ENCODE results near the gene SLC29A3.

Gene SLC29A3

DNA sequence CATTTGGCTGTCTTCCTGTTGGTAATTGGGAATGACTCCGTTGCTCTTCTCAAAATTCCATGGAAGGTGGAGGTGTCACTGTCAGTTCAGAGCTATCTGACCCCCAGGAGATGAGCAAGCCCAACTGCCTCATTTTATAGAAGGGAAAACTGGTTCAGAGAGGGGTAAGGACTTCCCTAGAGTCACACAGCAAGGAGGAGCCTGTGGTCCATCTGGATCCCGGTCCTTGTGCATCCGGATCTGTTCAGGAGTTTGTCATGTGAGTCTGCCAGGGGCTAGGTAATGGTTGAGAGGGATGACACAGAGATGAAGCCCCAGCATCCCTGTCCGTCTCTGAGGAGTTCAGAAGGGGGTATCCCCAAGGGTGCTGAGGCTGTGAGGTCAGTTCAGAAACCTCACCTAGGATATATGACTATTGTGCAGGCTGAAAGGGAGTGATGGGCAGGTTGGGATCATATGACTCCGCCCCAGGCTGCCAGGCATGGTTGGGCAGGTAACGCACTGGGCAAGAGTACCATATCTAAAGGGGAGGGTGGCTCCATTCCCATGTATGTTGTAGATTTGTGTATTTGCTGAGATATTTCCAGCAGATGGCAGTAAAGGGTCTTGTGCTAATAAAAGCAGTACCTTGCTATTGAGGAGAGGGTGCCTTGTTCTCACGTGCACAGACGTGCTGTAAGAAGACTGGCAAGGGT lies 16.0 kb upstream of the SLC29A3 start:
- Histone ChIP-seq H3K4me1 (peaks cover 3% of the 10 kb centered on the region), H3K36me3 (ENCODE audit: control insufficient read depth, insufficient read depth, low read length) (no peaks in the 10 kb centered on the region), H3K27me3 (ENCODE audit: control insufficient read depth, insufficient read depth, low read length) (no peaks in the 10 kb centered on the region), H3K79me2 (no peaks in the 10 kb centered on the region), H3K9me3 (ENCODE audit: control insufficient read depth, low read length) (no peaks in the 10 kb centered on the region), H3K9ac (no peak overlapping the region), H2AFZ (no peak overlapping the region), H3K4me3 (ENCODE audit: low read depth, low read length) (no peak overlapping the region), H3K4me2 (ENCODE audit: low read length) (no peak overlapping the region), H3K27ac (no peak overlapping the region)
- peak; percentile 44 for TF ChIP-seq CTCF (IDR thresholded peaks at IDR 0.05)

GRCh38 chr10:71303569-71303907 lies 15.5 kb upstream of the SLC29A3 start:
- no peaks in the 10 kb centered on the region for H3K36me3 ChIP-seq (ENCODE audit: control insufficient read depth, insufficient read depth, low read length)
- H2AFZ ChIP-seq, result no peak overlapping the region
- no peaks in the 10 kb centered on the region for H3K79me2 ChIP-seq
- H3K27me3 ChIP-seq (ENCODE audit: control insufficient read depth, insufficient read depth, low read length), result no peaks in the 10 kb centered on the region
- no peak overlapping the region for H3K4me2 ChIP-seq (ENCODE audit: low read length)
- no peak overlapping the region for H3K9ac ChIP-seq
- H3K4me1 ChIP-seq, result peaks cover 3% of the 10 kb centered on the region
- H3K4me3 ChIP-seq (ENCODE audit: low read depth, low read length), result no peak overlapping the region
- no peak for TF ChIP-seq CTCF (IDR thresholded peaks at IDR 0.05)
- no peaks in the 10 kb centered on the region for H3K9me3 ChIP-seq (ENCODE audit: control insufficient read depth, low read length)
- H3K27ac ChIP-seq, result no peak overlapping the region

DNA sequence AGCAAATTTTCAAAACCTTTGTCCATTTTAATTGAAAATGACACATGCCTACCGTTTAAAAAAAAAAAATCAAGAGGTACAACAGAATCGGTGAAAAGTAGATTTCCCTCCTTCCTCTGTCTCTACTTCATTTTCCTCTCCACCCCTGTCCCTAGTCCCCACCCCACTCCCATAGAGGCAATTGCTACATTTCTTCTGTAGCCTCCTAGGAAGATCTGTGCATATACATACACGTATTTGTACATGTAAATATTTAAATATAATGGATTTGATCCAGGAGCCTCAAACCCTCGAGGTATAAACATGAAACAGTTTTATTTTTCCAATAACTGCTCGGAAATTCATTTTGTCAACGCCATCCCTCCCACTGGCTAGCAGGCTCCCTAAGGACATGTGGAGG lies 14.1 kb upstream of the SLC29A3 start:
- no peak for TF ChIP-seq CTCF (IDR thresholded peaks at IDR 0.05)
- Histone ChIP-seq H3K4me2 (ENCODE audit: low read length) (no peak overlapping the region), H3K9ac (no peak overlapping the region), H3K9me3 (ENCODE audit: control insufficient read depth, low read length) (no peaks in the 10 kb centered on the region), H2AFZ (no peak overlapping the region), H3K27ac (no peak overlapping the region), H3K36me3 (ENCODE audit: control insufficient read depth, insufficient read depth, low read length) (no peaks in the 10 kb centered on the region), H3K27me3 (ENCODE audit: control insufficient read depth, insufficient read depth, low read length) (no peaks in the 10 kb centered on the region), H3K4me3 (ENCODE audit: low read depth, low read length) (no peak overlapping the region), H3K79me2 (no peaks in the 10 kb centered on the region), H3K4me1 (peaks cover 7% of the 10 kb centered on the region)

DNA sequence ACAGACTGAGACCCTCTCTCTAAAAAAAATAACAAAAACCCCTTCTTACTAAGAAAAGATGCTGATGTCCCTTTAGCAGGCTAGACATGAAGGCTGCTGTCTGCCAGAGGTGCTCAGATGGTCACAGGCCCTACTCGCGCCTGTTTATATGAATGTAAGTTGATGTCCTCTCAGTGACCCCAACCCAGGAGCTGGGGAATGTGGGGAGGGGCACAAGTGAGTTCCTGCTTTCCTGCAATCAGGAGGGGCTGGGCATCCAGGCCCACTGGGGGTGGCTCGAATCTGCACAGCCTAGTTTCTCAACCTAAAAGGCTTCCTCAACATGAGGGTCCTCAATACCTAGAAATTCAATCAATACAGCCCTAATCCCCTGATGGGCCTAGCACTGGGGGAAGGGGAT lies 12.1 kb upstream of the SLC29A3 start:
- Histone ChIP-seq H3K4me2 (ENCODE audit: low read length) (no peak overlapping the region), H3K36me3 (ENCODE audit: control insufficient read depth, insufficient read depth, low read length) (no peaks in the 10 kb centered on the region), H3K4me3 (ENCODE audit: low read depth, low read length) (no peak overlapping the region), H3K27ac (no peak overlapping the region), H3K79me2 (no peaks in the 10 kb centered on the region), H3K9me3 (ENCODE audit: control insufficient read depth, low read length) (no peaks in the 10 kb centered on the region), H3K4me1 (peaks cover 7% of the 10 kb centered on the region), H2AFZ (no peak overlapping the region), H3K9ac (no peak overlapping the region), H3K27me3 (ENCODE audit: control insufficient read depth, insufficient read depth, low read length) (no peaks in the 10 kb centered on the region)
- TF ChIP-seq CTCF (IDR thresholded peaks at IDR 0.05), result no peak

GRCh38 chr10:71307469-71308085 lies 11.5 kb upstream of the SLC29A3 start:
- peak overlapping the region; percentile 34 for H3K4me2 ChIP-seq (ENCODE audit: low read length)
- no peak overlapping the region for H3K9ac ChIP-seq
- H3K36me3 ChIP-seq (ENCODE audit: control insufficient read depth, insufficient read depth, low read length), result no peaks in the 10 kb centered on the region
- peak overlapping the region; percentile 62 for H2AFZ ChIP-seq
- no peaks in the 10 kb centered on the region for H3K9me3 ChIP-seq (ENCODE audit: control insufficient read depth, low read length)
- no peaks in the 10 kb centered on the region for H3K79me2 ChIP-seq
- H3K27ac ChIP-seq, result no peak overlapping the region
- H3K4me3 ChIP-seq (ENCODE audit: low read depth, low read length), result no peak overlapping the region
- TF ChIP-seq CTCF (IDR thresholded peaks at IDR 0.05), result no peak
- no peaks in the 10 kb centered on the region for H3K27me3 ChIP-seq (ENCODE audit: control insufficient read depth, insufficient read depth, low read length)
- peaks cover 7% of the 10 kb centered on the region for H3K4me1 ChIP-seq
